Common myeloid progenitor, CD34-positive (primary cell): ENCODE data around the gene CCDC24.

Experiments
- CTCF ChIA-PET: fragments of 350-600 bp; sonication (Branson Sonifier 250); formaldehyde crosslinking; loops from one replicate; lab custom pipeline; 2021; ENCODE audit warnings: antibody characterized with exemption; lab: Charles Lee
- POLR2A ChIA-PET: fragments of 350-600 bp; sonication (Branson Sonifier 250); formaldehyde crosslinking; loops from one replicate; lab custom pipeline; 2021; ENCODE audit warnings: antibody characterized with exemption; lab: Charles Lee
- DNase-seq, 3 donors: peaks; one replicate each; pipeline versions ENCODE4 v3.0.0 to v3.0.0-alpha.2; 2013
- H3K27ac ChIP-seq, 2 experiments: 1 replicate in 1 of 2; 2 replicates in 1 of 2; pipeline ENCODE4 v1.7.0; 2013; ENCODE audit warnings: inconsistent platforms in 2 of 2, low read length in 2 of 2, mild to moderate bottlenecking in 2 of 2, low read depth in 1 of 2, moderate library complexity in 1 of 2; ENCODE audit not compliant: severe bottlenecking in 2 of 2, insufficient read depth in 1 of 2, poor library complexity in 1 of 2
- H3K27me3 ChIP-seq, 5 experiments: replicated peaks in 2 of 5; 1 replicate in 3 of 5; 2 replicates in 2 of 5; pipeline versions ENCODE4 v1.6.1 to v1.7.0; 2013; ENCODE audit warnings: low read length in 4 of 5, mild to moderate bottlenecking in 2 of 5, moderate library complexity in 2 of 5, inconsistent platforms in 1 of 5; ENCODE audit not compliant: insufficient read depth in 5 of 5, control insufficient read depth in 4 of 5
- H3K36me3 ChIP-seq, 4 experiments: 1 replicate in 2 of 4; 2 replicates in 2 of 4; pipeline versions ENCODE4 v1.6.1 to v1.7.0; 2013; ENCODE audit warnings: low read length in 3 of 4, control low read depth in 1 of 4, mild to moderate bottlenecking in 1 of 4; ENCODE audit not compliant: control insufficient read depth in 4 of 4, insufficient read depth in 4 of 4
- H3K4me1 ChIP-seq, 4 experiments: 1 replicate in 3 of 4; 2 replicates in 1 of 4; pipeline versions ENCODE4 v1.6.1 to v1.7.1; 2013; ENCODE audit warnings: low read length in 3 of 4, mild to moderate bottlenecking in 3 of 4, control low read depth in 1 of 4, inconsistent platforms in 1 of 4, moderate library complexity in 1 of 4; ENCODE audit not compliant: control insufficient read depth in 4 of 4, insufficient read depth in 4 of 4; ENCODE audit errors: control extremely low read depth in 1 of 4
- H3K4me3 ChIP-seq, 7 experiments: 1 replicate in 4 of 7; 2 replicates in 3 of 7; pipeline versions ENCODE4 v1.5.1 to v1.7.0; 2013; ENCODE audit warnings: mild to moderate bottlenecking in 7 of 7, low read length in 6 of 7, moderate library complexity in 6 of 7, inconsistent platforms in 2 of 7, low read depth in 2 of 7, control low read depth in 1 of 7; ENCODE audit not compliant: insufficient read depth in 4 of 7, control insufficient read depth in 1 of 7; ENCODE audit errors: extremely low read depth in 1 of 7
- H3K9me3 ChIP-seq, 5 experiments: 1 replicate in 4 of 5; 2 replicates in 1 of 5; pipeline versions ENCODE4 v1.6.1 to v1.7.1; 2013; ENCODE audit warnings: low read length in 4 of 5, mild to moderate bottlenecking in 2 of 5, inconsistent platforms in 1 of 5, low read depth in 1 of 5, moderate library complexity in 1 of 5; ENCODE audit not compliant: control insufficient read depth in 4 of 5, insufficient read depth in 2 of 5; ENCODE audit errors: control extremely low read depth in 1 of 5
- WGBS: methylation state at CpG from one replicate; pipeline ENCODE4 v1.1.5; 2013; ENCODE audit not compliant: insufficient coverage; 5-methylcytosine and 5-hydroxymethylcytosine counted together

CCDC24 gene

GRCh38 chr1:43990271-43991199 is 864 bp upstream of the CCDC24 start:
- CTCF ChIA-PET: interaction anchor here (1.2 to 6.1 kb wide), 5 partner anchors 14 to 62 kb away, joined by 3 to 38 read pairs (median 7); no protein-coding TSS in a partner anchor
- peaks cover 0 to 7% (median 5%) of the 10 kb centered on the region in 4 experiments for H3K36me3 ChIP-seq
- 84% methylated on average over 16 of the region's 19 CpGs for WGBS
- H3K4me3 ChIP-seq: peak overlapping the region in 5 of 7 experiments; percentile 65 to 87 (median 74)
- H3K4me1 ChIP-seq: peaks cover 0 to 28% (median 28%) of the 10 kb centered on the region in 4 experiments
- POLR2A ChIA-PET: no interaction called here
- H3K27me3 ChIP-seq: no peaks in the 10 kb centered on the region
- no peaks in the 10 kb centered on the region for H3K9me3 ChIP-seq
- H3K27ac ChIP-seq: peak overlapping the region in 1 of 2 experiments; percentile 49
- no peak for DNase-seq

DNA sequence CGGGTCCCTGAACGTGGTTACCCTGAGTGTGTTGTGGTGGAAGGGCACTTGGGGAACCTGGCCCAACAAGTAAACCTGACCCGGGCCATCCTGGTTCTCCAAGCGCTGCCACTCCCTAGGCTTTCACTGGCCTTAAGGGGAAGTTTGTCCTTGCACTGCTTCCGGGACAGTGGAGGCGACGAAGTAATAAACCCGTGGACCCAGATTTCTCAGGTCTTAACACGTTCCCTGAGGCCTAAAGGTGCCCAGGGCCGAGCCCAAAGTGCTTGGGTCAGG is 261 bp upstream of the CCDC24 start:
- DNase-seq: peak in 1 of 3 donors; percentile 12
- Histone ChIP-seq H3K27ac (peak overlapping the region in 1 of 2 experiments; percentile 49), H3K36me3 (peaks cover 0 to 7% (median under 1%) of the 10 kb centered on the region in 4 experiments), H3K4me1 (peaks cover 0 to 28% (median 28%) of the 10 kb centered on the region in 4 experiments), H3K27me3 (no peaks in the 10 kb centered on the region), H3K9me3 (no peaks in the 10 kb centered on the region), H3K4me3 (peak overlapping the region; percentile 49 to 87 (median 72))
- WGBS: 0% methylated on average over 10 of the region's 10 CpGs
- ChIA-PET CTCF (interaction anchor here (1.3 to 6.1 kb wide), 3 partner anchors 14 to 40 kb away, joined by 3 to 38 read pairs (median 13); no protein-coding TSS in a partner anchor), POLR2A (no interaction called here)

GRCh38 chr1:43992232-43992995 is 1.0 kb downstream of the CCDC24 start:
- H3K36me3 ChIP-seq: peaks cover 0 to 4% (median 0%) of the 10 kb centered on the region in 4 experiments
- 45% methylated on average over 10 of the region's 11 CpGs for WGBS
- H3K27ac ChIP-seq: no peak overlapping the region
- CTCF ChIA-PET: interaction anchor here (0.9 to 6.1 kb wide), 11 partner anchors 9 to 228 kb away, joined by 3 to 38 read pairs (median 5); no protein-coding TSS in a partner anchor
- peak in 2 of 3 donors; percentile 40 to 55 for DNase-seq
- H3K9me3 ChIP-seq: no peaks in the 10 kb centered on the region
- H3K4me3 ChIP-seq: peak overlapping the region in 6 of 7 experiments; percentile 25 to 87 (median 73)
- no peaks in the 10 kb centered on the region for H3K27me3 ChIP-seq
- POLR2A ChIA-PET: interaction anchor here (0.8 kb wide), 1 partner anchor 16 kb away, joined by 3 read pairs; no protein-coding TSS in a partner anchor
- peaks cover 0 to 28% (median 28%) of the 10 kb centered on the region in 4 experiments for H3K4me1 ChIP-seq

DNA sequence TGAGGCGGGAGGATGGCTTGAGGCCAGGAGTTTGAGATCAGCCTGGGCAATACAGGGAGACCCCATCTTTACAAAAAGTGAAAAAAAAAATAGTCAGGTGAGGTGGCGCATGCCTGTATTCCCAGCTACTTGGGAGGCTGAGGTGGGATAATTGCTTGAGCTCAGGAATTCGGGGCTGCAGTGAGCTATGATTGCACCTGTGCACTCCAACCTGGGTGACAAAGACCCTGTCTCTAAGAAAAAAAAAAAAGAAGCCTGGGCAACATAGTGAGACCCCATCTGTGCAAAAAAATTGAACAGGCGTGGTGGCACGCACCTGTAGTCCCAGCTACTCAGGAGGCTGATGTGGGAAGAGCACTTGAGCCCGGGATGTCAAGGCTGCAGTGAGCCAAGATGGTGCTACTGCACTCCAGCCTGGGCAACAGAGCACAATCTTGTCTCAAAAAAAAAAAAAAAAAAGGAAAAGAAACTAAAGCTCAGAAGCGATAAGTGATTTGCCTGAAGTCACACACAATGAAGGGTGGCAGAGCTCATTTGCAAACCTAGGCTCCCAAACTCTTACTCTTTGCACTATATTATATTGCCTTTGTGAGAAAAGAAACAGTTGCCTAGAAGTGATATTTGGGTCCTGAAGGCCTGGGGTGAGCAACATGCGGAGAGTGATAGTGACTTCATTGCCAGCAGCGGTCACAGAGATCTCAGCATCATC is 2.0 kb downstream of the CCDC24 start:
- no peaks in the 10 kb centered on the region for H3K36me3 ChIP-seq
- POLR2A ChIA-PET: no interaction called here
- CTCF ChIA-PET: interaction anchor here (1.0 to 6.1 kb wide), 6 partner anchors 10 to 229 kb away, joined by 3 to 38 read pairs (median 8); no protein-coding TSS in a partner anchor
- no peak overlapping the region for H3K27ac ChIP-seq
- no peak for DNase-seq
- peaks cover 0 to 28% (median 28%) of the 10 kb centered on the region in 4 experiments for H3K4me1 ChIP-seq
- H3K9me3 ChIP-seq: no peaks in the 10 kb centered on the region
- no peaks in the 10 kb centered on the region for H3K27me3 ChIP-seq
- no peak overlapping the region for H3K4me3 ChIP-seq
- WGBS: 97% methylated on average over 7 of the region's 9 CpGs

DNA sequence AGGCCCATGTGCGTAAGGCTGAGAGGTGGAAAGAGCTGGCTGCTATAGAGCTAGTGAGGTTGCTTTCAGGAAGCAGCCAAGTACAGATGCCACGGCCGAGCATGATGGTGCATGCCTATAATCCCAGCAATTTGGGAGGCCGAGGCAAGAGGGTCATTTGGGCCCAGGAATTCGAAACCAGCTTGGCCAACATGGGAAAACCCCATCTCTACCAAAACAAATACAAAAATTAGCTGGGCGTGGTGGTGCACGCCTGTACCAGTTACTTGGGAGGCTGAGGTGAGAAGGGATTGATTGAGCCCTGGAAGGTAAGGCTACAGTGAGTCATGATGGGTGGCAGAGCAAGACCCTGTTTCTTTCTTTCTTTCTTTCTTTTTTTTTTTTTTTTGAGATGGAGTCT is 2.7 kb downstream of the CCDC24 start:
- Histone ChIP-seq H3K27ac (no peak overlapping the region), H3K36me3 (no peaks in the 10 kb centered on the region), H3K4me3 (no peak overlapping the region), H3K4me1 (peaks cover 0 to 28% (median 28%) of the 10 kb centered on the region in 4 experiments), H3K27me3 (no peaks in the 10 kb centered on the region), H3K9me3 (no peaks in the 10 kb centered on the region)
- ChIA-PET POLR2A (no interaction called here), CTCF (interaction anchor here (2.1 to 6.1 kb wide), 3 partner anchors 12 to 54 kb away, joined by 11 to 38 read pairs (median 19); no protein-coding TSS in a partner anchor)
- no peak for DNase-seq
- 93% methylated on average over 4 of the region's 7 CpGs for WGBS
